H54 (cell line): Measurements from ENCODE around the gene OSBPL9.
"Not testable (repeated sequence)": the region's sequence is repeated elsewhere in the genome, so short reads cannot be mapped to it uniquely, and the experiment has no call there.

Experiments used
- DNase-seq: peaks from one replicate; pipeline ENCODE4 v3.0.0; 2011; ENCODE audit warnings: low spot score, mixed read lengths; ENCODE audit not compliant: insufficient read length
- FAIRE-seq: peaks from 3 replicates; lab custom pipeline; 2011; peaks lifted over from hg19 to GRCh38; lab: Jason Lieb, UNC
- POLR2A ChIP-seq: IDR thresholded peaks from 2 replicates; pipeline ENCODE4 v1.6.1; 2011; ENCODE audit warnings: low read depth, mild to moderate bottlenecking, low read length

The OSBPL9 gene

DNA sequence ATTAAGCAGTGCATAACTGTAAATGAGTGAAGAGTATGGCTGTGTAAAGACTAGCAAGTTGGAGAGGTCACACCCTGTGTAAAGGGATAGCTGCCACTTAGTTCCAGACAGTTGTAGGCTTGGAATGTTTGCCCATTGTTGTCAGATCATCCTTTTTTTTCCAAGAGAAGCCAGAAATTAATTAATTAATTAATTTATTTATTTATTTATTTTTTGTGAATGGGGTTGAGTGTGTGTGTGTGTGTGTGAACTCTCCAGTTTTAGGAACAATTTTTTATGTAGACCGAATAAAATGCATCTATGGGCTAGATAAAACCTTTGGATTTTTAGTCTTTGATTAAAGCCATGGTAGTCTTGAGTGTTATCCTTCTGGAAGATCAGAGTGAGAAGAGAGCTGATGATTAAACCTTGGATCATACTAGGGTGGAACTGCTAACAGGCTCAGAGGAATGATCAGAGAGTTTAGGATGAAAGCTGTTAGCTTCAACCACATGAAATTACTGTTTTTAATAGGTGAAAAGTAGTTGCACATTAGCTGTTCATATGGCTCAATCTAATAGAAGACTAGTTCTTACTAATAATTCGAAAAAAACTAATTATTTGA lies 58.4 kb downstream of the OSBPL9 start:
- no peak for DNase-seq
- TF ChIP-seq POLR2A = no peak
- peak; percentile 41 for FAIRE-seq

DNA sequence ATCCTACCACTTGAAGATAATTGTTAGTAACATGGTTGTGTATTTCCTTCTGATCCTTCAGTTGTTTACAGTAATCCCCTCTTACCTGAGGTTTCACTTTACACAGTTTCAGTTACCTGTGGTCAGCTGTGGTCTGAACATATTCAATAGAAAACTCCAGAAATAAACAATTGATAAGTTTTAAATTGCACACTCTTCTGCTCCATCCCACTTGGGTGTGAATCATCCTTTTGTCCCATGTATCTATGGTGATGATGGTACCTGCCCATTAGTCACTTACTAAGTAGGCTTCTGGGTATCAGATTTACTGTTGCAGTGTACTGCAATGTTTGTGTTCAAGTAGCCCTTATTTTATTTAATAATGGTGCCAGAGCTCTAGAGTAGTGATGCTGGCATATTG lies 62.5 kb downstream of the OSBPL9 start:
- FAIRE-seq (no peak), DNase-seq (no peak)
- TF ChIP-seq POLR2A = no peak

DNA sequence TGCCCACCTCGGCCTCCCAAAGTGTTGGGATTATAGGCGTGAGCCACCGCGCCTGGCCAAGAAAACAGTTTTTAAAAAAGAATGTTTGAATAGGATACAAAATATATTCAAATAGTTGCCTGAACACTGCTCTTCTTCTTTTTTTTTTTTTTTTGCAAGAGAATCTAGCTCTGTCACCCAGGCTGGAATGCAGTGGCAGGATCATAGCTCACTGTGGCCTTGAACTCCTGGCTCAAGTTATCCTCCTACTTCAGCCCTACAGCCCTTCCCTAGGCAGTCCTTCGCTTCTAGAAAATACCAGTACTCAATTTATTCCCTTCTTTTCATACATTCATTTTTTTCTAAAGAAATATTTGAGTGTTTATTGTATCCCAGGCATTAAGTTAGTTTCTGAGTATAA lies 67.9 kb downstream of the OSBPL9 start:
- no peak for TF ChIP-seq POLR2A
- no peak for FAIRE-seq

DNA sequence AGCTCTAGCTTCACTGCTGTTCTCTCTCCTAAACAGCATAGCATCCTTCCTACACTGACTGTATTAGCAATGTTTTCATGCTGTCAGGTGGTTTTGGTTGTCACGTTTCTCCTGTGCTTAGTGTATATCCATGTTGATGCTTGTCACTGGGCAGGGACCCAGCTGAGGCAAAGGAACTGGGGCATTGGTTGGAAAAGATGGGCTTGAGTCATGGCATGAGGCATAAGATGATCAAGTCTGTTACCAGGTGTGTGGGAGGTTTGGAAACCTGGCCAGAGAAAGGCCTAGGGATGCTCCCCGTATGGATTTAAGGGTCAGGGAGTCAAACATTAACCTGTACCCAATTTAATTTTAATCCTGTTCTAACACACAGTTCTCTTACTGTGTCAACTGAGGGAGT lies 69.6 kb downstream of the OSBPL9 start:
- FAIRE-seq (peak; percentile 41), DNase-seq (no peak)
- TF ChIP-seq POLR2A = no peak

More for the DNA sequence above, 67.9 kb downstream of the OSBPL9 start:
- DNase-seq = no peak

DNA sequence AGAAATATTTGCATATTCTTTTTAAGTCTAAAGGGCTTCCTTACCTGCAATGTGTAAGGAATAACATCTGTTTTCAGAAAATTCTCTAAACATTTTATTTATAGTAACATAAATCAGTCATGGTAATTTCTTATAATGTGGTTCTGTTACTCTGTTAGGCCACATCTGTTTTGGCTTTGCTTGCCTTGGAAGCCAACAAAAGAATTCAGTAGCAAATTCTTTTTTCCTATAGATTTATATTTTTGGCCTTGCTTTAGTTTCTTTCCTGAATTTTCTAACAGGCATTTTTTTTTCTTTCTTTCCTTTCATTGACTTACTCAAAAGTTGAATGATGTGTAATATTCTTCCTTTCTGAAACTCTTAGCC lies 72.2 kb downstream of the OSBPL9 start:
- no peak for TF ChIP-seq POLR2A
- no peak for DNase-seq
- peak; percentile 62 for FAIRE-seq

DNA sequence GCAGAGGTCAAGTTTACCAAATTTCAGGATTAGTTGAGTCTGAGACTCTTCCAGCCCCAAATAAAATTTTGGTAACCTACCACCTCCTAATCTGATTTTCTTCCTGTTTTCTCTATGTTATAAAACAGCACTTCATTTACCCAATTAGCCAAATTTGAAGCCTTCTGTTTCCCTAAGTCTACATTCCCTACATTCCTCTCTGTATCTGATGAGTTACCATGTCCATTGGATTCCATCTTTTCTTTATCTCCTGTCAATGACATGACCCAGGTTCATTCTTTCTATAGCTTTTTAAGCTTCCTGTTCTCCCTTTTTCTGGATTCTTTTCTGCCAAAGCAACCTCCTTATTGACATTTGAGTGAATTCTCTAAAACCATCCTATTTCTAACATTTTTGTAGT lies 72.8 kb downstream of the OSBPL9 start:
- peak; percentile 30 for FAIRE-seq
- no peak for TF ChIP-seq POLR2A
- DNase-seq = no peak

DNA sequence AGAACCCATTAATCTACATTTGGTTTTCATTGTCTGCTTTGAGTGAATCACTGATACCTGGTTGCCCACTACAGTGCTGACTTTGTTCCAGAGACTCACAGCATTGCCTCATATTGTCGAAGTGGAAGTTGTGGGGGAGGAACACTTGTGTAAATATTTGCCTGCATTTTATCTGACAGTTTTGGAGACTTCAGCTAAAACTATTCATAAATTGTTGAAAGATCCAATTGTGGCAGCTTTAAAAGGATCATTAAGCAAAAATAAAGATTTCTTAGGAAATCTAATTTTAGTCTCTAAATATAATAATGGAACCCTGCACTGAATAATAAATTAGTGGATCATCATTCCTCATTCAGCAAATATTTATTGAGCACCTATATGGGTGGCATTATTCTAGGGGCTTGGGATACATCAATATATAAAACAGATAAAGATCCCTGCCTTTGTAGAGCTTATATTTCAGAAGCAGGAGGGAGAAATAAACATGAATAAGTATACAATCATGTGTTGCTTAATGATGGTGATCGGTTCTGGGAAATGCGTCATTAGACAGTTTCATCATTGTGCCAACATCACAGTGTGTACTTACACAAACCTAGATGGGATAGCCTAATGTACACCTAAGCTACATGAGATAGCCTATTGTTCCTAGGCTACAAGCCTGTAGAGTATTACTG lies 73.5 kb downstream of the OSBPL9 start:
- no peak for DNase-seq
- FAIRE-seq = peak; percentile 94
- no peak for TF ChIP-seq POLR2A

DNA sequence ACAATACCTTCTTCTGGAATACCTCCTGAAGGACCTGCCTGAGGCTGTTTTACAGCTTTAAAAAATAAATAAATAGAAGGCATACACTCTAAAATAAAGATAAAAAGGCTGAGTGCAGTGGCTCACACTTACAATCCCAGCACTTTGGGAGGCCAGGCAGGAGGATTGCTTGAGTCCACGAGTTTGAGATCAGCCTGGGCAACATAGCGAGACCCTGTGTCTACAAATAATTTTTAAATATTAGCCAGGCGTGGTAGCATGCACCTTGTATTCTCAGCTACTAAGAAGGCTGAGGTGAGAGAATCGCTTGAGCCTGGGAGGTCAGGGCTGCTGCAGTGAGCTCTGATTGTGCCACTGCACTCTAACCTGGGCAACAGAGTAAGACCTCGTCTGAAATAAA lies 75.0 kb downstream of the OSBPL9 start:
- no peak for DNase-seq
- no peak for FAIRE-seq
- no peak for TF ChIP-seq POLR2A

DNA sequence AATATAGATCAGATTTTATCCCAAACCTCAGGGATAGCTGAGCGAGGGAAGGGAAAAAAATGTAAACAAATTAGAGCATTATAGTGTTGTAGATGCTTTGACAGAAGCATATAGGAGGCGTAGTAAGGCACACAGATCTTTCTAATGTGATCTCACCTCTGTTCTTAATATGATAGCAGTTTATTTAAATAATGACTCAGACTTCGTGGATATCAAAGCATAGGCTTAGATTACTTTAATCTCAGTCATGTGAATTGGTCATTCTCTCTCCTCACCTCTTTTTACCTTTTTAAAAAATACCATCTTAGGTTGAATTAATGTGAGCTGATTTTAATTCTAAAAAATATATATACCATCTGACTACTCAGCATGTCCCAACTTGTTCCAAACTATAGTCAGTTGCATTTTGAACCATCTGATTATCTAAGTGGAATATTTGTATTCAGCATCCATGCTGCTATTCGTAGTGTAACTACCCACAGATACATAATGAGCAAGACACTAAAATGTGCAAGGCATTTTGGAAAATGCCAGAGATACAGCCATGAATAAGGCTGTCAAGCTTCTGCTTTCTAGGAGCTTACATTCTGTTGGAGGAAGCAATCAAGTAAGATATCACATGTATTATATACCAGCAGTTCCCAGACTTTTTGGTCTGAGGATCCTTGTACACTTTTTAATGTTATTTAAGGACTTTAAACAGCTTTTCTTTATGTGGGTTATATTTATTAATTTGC lies 76.7 kb downstream of the OSBPL9 start:
- FAIRE-seq = peak; percentile 76
- DNase-seq = no peak
- TF ChIP-seq POLR2A = no peak

DNA sequence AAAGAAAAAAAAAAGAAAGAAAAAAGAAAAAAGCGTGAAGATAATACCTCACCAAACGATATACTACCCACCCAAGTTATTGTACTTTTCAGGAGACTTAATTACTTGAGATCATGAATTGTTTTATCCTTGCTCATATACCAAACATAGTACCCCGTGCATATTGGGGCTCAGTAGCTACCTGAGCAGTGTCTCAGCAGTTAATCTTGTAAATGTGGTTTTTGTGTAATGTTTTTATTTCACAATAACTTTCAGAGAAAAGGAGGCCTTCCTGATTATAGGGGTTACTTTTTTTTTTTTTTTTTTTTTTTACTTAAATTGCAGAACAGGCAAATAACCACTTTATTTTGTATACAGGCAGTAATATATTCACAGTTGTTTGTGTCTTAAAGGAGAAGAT lies 80.3 kb downstream of the OSBPL9 start:
- DNase-seq (no peak), FAIRE-seq (peak; percentile 6)
- no peak for TF ChIP-seq POLR2A

DNA sequence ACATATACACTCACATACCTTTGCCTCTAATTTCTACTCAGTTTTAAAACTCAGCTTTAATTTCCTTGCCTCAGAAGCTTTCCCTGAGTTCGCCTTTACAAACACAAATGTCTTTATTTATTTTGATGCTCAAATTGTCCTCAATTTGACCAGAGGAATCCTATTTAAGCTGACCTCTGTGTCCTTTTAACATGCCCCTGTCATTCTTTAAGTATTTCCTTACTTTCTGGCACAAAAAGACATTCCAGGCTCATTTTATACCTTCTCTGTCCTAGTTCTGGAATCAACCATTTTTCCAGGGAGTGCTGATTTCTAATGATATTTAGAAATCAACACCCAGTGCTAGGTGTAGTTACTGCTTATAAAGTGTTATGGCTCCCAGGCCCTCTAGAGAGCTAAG lies 82.5 kb downstream of the OSBPL9 start:
- no peak for FAIRE-seq
- TF ChIP-seq POLR2A = no peak
- no peak for DNase-seq

DNA sequence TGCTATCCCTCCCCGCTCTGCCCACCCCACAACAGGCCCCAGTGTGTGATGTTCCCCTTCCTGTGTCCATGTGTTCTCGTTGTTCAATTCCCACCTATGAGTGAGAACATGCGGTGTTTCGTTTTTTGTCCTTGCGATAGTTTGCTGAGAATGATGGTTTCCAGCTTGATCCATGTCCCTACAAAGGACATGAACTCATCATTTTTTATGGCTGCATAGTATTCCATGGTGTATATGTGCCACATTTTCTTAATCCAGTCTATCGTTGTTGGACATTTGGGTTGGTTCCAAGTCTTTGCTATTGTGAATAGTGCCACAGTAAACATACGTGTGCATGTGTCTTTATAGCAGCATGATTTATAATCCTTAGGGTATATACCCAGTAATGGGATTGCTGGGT lies 84.9 kb downstream of the OSBPL9 start:
- not testable (repeated sequence) for DNase-seq, FAIRE-seq

DNA sequence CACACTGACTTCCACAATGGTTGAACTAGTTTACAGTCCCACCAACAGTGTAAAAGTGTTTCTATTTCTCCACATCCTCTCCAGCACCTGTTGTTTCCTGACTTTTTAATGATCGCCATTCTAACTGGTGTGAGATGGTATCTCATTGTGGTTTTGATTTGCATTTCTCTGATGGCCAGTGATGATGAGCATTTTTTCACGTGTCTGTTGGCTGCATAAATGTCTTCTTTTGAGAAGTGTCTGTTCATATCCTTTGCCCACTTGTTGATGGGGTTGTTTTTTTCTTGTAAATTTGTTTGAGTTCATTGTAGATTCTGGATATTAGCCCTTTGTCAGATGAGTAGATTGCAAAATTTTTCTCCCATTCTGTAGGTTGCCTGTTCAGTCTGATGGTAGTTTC lies 85.3 kb downstream of the OSBPL9 start:
- FAIRE-seq, DNase-seq: not testable (repeated sequence)

DNA sequence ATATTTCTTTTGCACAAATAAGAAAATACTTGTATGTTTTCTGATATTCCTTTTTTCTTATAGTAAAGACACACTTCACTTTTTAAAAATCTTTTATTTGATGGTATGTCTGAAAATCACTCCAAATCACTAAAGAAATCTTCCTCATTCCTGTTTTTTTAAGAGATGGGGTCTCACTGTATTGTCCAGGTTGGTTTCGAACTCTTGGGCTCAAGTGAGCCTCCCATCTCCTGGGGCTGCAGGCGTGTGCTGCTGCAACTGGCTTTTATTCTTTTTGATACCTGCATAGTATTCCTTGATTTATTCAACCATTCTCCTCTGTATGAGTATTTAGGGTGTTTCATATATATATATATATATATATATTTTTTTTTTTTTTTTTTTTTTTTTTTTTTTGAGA lies 88.1 kb downstream of the OSBPL9 start:
- DNase-seq = no peak
- no peak for TF ChIP-seq POLR2A
- FAIRE-seq = no peak
